Measurements from ENCODE around the gene ODAD3.

DNA sequence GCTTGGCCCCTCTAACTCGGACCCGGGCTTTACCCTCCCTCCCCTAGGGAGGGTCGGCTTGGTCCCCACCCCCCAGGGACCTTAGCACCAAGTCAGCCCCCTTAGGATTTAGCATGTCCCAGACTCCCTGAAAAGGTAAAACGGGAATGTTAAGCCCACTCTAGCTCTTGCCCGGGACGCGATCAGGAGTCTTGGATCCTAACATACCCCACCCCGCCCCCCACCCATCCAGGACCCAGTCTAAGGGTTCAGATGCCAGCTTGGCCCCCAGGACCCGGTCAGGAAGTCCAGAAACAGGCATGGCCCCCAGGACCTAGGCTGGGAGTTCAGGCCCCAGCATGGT, 51.2 kb downstream of the ODAD3 start:
- TF ChIP-seq POLR2A (IDR thresholded peaks at IDR 0.05; ENCODE audit: low read depth, low read length), result no peak
- no peak for TF ChIP-seq MTA2 (IDR thresholded peaks at IDR 0.05; ENCODE audit: low read depth)
- no peak for TF ChIP-seq RAD21 (IDR thresholded peaks at IDR 0.05; ENCODE audit: insufficient read depth, low read depth, low read length)
- TF ChIP-seq, protein P1, sequence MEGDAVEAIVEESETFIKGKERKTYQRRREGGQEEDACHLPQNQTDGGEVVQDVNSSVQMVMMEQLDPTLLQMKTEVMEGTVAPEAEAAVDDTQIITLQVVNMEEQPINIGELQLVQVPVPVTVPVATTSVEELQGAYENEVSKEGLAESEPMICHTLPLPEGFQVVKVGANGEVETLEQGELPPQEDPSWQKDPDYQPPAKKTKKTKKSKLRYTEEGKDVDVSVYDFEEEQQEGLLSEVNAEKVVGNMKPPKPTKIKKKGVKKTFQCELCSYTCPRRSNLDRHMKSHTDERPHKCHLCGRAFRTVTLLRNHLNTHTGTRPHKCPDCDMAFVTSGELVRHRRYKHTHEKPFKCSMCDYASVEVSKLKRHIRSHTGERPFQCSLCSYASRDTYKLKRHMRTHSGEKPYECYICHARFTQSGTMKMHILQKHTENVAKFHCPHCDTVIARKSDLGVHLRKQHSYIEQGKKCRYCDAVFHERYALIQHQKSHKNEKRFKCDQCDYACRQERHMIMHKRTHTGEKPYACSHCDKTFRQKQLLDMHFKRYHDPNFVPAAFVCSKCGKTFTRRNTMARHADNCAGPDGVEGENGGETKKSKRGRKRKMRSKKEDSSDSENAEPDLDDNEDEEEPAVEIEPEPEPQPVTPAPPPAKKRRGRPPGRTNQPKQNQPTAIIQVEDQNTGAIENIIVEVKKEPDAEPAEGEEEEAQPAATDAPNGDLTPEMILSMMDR (IDR thresholded peaks at IDR 0.05 in 2 of 3, conservative IDR thresholded peaks at IDR 0.05 in 1 of 3; ENCODE audit: control insufficient read depth in 2 of 3, extremely low read depth in 1 of 3, insufficient read depth in 1 of 3, low read depth in 3 of 3, low read length in 3 of 3), result no peak
- TF ChIP-seq SMC3 (IDR thresholded peaks at IDR 0.05; ENCODE audit: borderline replicate concordance, low read length), result no peak
- no peak for TF ChIP-seq ZNF384 (IDR thresholded peaks at IDR 0.05; ENCODE audit: borderline replicate concordance, low read depth, low read length)
- no peak for TF ChIP-seq EZH2 (IDR thresholded peaks at IDR 0.05; ENCODE audit: borderline replicate concordance, control insufficient read depth, low read depth, low read length)
- no peak for TF ChIP-seq FOXK2 (IDR thresholded peaks at IDR 0.05)
- no peak for TF ChIP-seq CBX5 (IDR thresholded peaks at IDR 0.05; ENCODE audit: low read depth)
- TF ChIP-seq SIX5 (IDR thresholded peaks at IDR 0.05; ENCODE audit: low read depth, low read length, severe bottlenecking), result no peak
- no peak for TF ChIP-seq EP300 (IDR thresholded peaks at IDR 0.05; ENCODE audit: borderline replicate concordance in 1 of 2, control insufficient read depth in 1 of 2, low read depth in 2 of 2, low read length in 2 of 2)
- no peak for TF ChIP-seq EGR1 (IDR thresholded peaks at IDR 0.05; ENCODE audit: borderline replicate concordance in 1 of 2, low read depth in 2 of 2, low read length in 2 of 2)
- no peak for TF ChIP-seq BCL11A (IDR thresholded peaks at IDR 0.05; ENCODE audit: low read depth, low read length)

Data from GM12878 (cell line).